ENCODE data around the gene FAM181A. TPM values are rescaled to one million over a fixed set of nuclear protein-coding genes. Genes with fewer than 3 reads are reported as not detected.

Gene FAM181A
- total RNA-seq (2014; rRNA removed; shearing (Covaris generic)): not detected in 2 replicates
- polyA plus RNA-seq (2016; fragmentation: Nextera tagmentation; extraction: Ambion mirVana): not detected in 2 replicates
- long read RNA-seq: 0 reads

DNA sequence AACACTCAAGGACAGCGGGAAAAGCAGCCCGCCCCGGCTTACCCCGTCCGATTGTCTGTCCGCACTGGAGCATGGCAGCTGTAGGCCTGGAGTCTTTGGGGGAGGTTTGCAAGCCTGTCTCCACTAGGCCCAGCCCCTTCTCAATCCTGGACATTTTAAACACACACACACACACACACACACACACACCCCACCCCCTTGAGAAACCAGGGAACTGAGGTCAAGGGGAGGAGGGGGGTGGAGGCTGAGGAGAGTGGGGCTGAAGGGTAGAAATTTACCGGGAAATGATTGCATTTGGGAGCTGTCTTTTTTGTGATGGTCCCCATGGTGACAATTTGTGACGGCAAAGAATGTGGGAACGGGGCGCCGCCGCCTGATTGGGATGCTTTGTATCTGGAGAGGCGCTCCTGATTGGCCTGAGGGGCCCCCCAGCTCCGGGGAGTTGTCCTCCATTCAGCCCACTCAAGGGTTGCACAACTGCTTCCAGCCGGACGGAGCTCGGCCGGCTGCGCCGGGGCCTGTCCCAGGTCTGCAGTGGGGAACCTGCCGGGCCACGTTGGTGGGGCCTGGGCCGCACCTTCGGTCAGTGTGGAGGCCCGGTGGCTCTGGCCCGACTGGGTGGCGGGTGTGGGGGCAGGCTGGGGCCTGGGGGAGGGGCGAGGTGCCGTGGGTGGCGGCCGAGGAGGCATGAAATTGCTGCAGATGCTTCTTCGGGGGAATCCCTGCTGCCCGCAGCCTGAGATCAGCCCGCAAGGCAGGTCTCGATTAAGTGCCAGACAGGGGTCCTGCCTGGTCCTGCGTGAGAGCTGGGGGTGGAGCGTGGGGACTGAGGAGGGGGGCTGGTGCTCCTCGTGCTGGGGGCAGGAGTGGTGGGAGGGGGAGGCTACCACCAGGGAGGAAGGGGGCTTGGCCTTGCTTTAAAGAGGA lies at the start of gene FAM181A:
Gene FAM181A (plus strand): TSS at position 472 of the 927 bp plus-strand sequence. CDS start 942 bp downstream, outside the sequence.
- Mint-ChIP-seq H3K9me3 (no peaks in the 10 kb centered on the region), H3K27me3 (ENCODE audit: insufficient read depth, low read depth, poor library complexity) (peaks cover 12% of the 10 kb centered on the region), H3K36me3 (ENCODE audit: low read depth) (no peaks in the 10 kb centered on the region; the same call in 2 of the 3 replicates), H3K27ac (no peak within 1 kb of the TSS), H3K4me3 (no peak within 1 kb of the TSS), H3K4me1 (no peaks in the 10 kb centered on the region; the same call in 1 of the 3 replicates)
- no peak for DNase-seq (ENCODE audit: low spot score)
- no peak within 1 kb of the TSS for H3K4me3 ChIP-seq
- no peak within 1 kb of the TSS for H3K27ac ChIP-seq (ENCODE audit: low read depth)
- no peaks in the 10 kb centered on the region for H3K36me3 ChIP-seq (ENCODE audit: insufficient read depth)
- H3K4me1 ChIP-seq (ENCODE audit: insufficient read depth): no peaks in the 10 kb centered on the region
- peak; percentile 21; the same call in 2 of the 3 replicates for ATAC-seq
- H2AFZ ChIP-seq: no peak within 1 kb of the TSS
- no peaks in the 10 kb centered on the region for H3K79me2 ChIP-seq (replicated peaks; ENCODE audit: insufficient read depth)
- H4K20me1 ChIP-seq (replicated peaks; ENCODE audit: insufficient read depth): no peaks in the 10 kb centered on the region
- no peaks in the 10 kb centered on the region for H3K27me3 ChIP-seq (ENCODE audit: insufficient read depth)
- H3K9me2 ChIP-seq (ENCODE audit: insufficient read depth): no peaks in the 10 kb centered on the region
- no peak for TF ChIP-seq NANOG (IDR thresholded peaks at IDR 0.05; ENCODE audit: borderline replicate concordance)
- TF ChIP-seq, protein P1, sequence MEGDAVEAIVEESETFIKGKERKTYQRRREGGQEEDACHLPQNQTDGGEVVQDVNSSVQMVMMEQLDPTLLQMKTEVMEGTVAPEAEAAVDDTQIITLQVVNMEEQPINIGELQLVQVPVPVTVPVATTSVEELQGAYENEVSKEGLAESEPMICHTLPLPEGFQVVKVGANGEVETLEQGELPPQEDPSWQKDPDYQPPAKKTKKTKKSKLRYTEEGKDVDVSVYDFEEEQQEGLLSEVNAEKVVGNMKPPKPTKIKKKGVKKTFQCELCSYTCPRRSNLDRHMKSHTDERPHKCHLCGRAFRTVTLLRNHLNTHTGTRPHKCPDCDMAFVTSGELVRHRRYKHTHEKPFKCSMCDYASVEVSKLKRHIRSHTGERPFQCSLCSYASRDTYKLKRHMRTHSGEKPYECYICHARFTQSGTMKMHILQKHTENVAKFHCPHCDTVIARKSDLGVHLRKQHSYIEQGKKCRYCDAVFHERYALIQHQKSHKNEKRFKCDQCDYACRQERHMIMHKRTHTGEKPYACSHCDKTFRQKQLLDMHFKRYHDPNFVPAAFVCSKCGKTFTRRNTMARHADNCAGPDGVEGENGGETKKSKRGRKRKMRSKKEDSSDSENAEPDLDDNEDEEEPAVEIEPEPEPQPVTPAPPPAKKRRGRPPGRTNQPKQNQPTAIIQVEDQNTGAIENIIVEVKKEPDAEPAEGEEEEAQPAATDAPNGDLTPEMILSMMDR (conservative IDR thresholded peaks at IDR 0.05; ENCODE audit: low read depth in 2 of 2): no peak
- no peak for TF ChIP-seq EZH2 (IDR thresholded peaks at IDR 0.05; ENCODE audit: low read depth, unreplicated experiment)
- no peak for TF ChIP-seq POLR2AphosphoS5 (IDR thresholded peaks at IDR 0.05; ENCODE audit: low read depth)
- TF ChIP-seq EZH2phosphoT487 (IDR thresholded peaks at IDR 0.05; ENCODE audit: unreplicated experiment): no peak
- TF ChIP-seq ZNF331 (CRISPR knock-in tag; IDR thresholded peaks at IDR 0.05; ENCODE audit: low read depth): no peak
- no peak for TF ChIP-seq JUNB (IDR thresholded peaks at IDR 0.05; ENCODE audit: unreplicated experiment)
- TF ChIP-seq, protein P2, sequence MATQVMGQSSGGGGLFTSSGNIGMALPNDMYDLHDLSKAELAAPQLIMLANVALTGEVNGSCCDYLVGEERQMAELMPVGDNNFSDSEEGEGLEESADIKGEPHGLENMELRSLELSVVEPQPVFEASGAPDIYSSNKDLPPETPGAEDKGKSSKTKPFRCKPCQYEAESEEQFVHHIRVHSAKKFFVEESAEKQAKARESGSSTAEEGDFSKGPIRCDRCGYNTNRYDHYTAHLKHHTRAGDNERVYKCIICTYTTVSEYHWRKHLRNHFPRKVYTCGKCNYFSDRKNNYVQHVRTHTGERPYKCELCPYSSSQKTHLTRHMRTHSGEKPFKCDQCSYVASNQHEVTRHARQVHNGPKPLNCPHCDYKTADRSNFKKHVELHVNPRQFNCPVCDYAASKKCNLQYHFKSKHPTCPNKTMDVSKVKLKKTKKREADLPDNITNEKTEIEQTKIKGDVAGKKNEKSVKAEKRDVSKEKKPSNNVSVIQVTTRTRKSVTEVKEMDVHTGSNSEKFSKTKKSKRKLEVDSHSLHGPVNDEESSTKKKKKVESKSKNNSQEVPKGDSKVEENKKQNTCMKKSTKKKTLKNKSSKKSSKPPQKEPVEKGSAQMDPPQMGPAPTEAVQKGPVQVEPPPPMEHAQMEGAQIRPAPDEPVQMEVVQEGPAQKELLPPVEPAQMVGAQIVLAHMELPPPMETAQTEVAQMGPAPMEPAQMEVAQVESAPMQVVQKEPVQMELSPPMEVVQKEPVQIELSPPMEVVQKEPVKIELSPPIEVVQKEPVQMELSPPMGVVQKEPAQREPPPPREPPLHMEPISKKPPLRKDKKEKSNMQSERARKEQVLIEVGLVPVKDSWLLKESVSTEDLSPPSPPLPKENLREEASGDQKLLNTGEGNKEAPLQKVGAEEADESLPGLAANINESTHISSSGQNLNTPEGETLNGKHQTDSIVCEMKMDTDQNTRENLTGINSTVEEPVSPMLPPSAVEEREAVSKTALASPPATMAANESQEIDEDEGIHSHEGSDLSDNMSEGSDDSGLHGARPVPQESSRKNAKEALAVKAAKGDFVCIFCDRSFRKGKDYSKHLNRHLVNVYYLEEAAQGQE (IDR thresholded peaks at IDR 0.05; ENCODE audit: unreplicated experiment): no peak
- no peaks in the 10 kb centered on the region for H3F3A ChIP-seq (replicated peaks; ENCODE audit: low read depth)
- no peak within 1 kb of the TSS for H3K4me2 ChIP-seq

DNA sequence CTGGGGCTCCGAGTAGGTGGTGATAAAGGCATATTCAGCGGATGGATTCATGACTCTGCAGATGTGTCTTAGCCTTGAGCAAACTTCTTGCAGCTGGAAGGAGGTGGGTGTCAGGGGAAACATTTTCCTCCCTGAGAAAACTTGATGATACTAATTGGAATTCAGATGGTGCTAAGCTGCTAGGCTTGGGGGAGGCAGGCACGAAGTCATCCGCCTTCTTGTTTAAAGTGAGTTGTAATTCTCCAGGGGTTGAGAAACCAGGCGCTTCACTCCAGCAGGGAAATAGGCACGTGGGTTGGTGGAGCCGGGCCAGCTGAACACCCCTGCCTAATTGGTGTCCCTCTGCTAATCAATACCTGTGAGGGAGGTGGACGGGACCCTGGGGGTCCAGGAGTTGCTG lies 48.9 kb upstream of the FAM181A start:
- H3K27ac ChIP-seq (ENCODE audit: low read depth): no peak overlapping the region
- H3K36me3 ChIP-seq (ENCODE audit: insufficient read depth): no peaks in the 10 kb centered on the region
- H3K36me3 Mint-ChIP-seq (ENCODE audit: low read depth): peaks cover 16% of the 10 kb centered on the region
- H3K4me1 ChIP-seq (ENCODE audit: insufficient read depth): peaks cover 15% of the 10 kb centered on the region
- DNase-seq (ENCODE audit: low spot score) (no peak), ATAC-seq (no peak)
- no peaks in the 10 kb centered on the region for H3K27me3 ChIP-seq (ENCODE audit: insufficient read depth)
- H2AFZ ChIP-seq: no peak overlapping the region
- no peak overlapping the region for H3K27ac Mint-ChIP-seq
- no peak overlapping the region for H3K4me3 ChIP-seq
- H4K20me1 ChIP-seq (replicated peaks; ENCODE audit: insufficient read depth): no peaks in the 10 kb centered on the region
- H3K4me2 ChIP-seq: no peak overlapping the region
- peaks cover 7% of the 10 kb centered on the region for H3K4me1 Mint-ChIP-seq
- H3F3A ChIP-seq (replicated peaks; ENCODE audit: low read depth): no peaks in the 10 kb centered on the region
- H3K27me3 Mint-ChIP-seq (ENCODE audit: insufficient read depth, low read depth, poor library complexity): peaks cover 5% of the 10 kb centered on the region
- H3K79me2 ChIP-seq (replicated peaks; ENCODE audit: insufficient read depth): no peaks in the 10 kb centered on the region
- H3K9me3 Mint-ChIP-seq: peaks cover 21% of the 10 kb centered on the region
- H3K9me2 ChIP-seq (ENCODE audit: insufficient read depth): peaks cover 4% of the 10 kb centered on the region
- no peak overlapping the region for H3K4me3 Mint-ChIP-seq
- TF ChIP-seq POLR2AphosphoS5 (IDR thresholded peaks at IDR 0.05; ENCODE audit: low read depth): no peak
